Measurements from ENCODE around the gene RYR1.

RYR1 gene

GRCh38 chr19:38433268-38433733 is at the start of gene RYR1:
RYR1 (plus strand) TSS chr19:38433691; CDS start chr19:38433830, 139 bp downstream.
- DNase-seq (ENCODE audit: low read depth in 1 of 2, low spot score in 1 of 2): no peak

- DNase-seq (ENCODE audit: low read depth in 1 of 2, low spot score in 1 of 2): no peak
Observed at GRCh38 chr19:38383743-38384142, 49.7 kb upstream of the RYR1 start.

GRCh38 chr19:38384209-38385027 is 49.1 kb upstream of the RYR1 start:
- DNase-seq (ENCODE audit: low read depth in 1 of 2, low spot score in 1 of 2): no peak

- no peak for DNase-seq (ENCODE audit: low read depth in 1 of 2, low spot score in 1 of 2)
Observed at GRCh38 chr19:38385057-38385803, 48.3 kb upstream of the RYR1 start.

GRCh38 chr19:38385804-38386257 is 47.7 kb upstream of the RYR1 start:
- DNase-seq (ENCODE audit: low read depth in 1 of 2, low spot score in 1 of 2): no peak

- no peak for DNase-seq (ENCODE audit: low read depth in 1 of 2, low spot score in 1 of 2)
Observed at GRCh38 chr19:38386300-38386970, 47.1 kb upstream of the RYR1 start.

GRCh38 chr19:38386971-38387549 is 46.4 kb upstream of the RYR1 start:
- no peak for DNase-seq (ENCODE audit: low read depth in 1 of 2, low spot score in 1 of 2)

GRCh38 chr19:38387550-38388348 is 45.7 kb upstream of the RYR1 start, which contains the start of gene GGN:
GGN (minus strand) TSS chr19:38388034; CDS start chr19:38387261, 773 bp downstream.
- DNase-seq (ENCODE audit: low read depth in 1 of 2, low spot score in 1 of 2): peak; percentile 58 to 63

- DNase-seq (ENCODE audit: low read depth in 1 of 2, low spot score in 1 of 2): no peak
Observed at GRCh38 chr19:38388349-38389100, 45.0 kb upstream of the RYR1 start, which contains the start of gene SPRED3. SPRED3 (plus strand) TSS chr19:38388697; CDS start chr19:38390303, 1,606 bp downstream.

- no peak for DNase-seq (ENCODE audit: low read depth in 1 of 2, low spot score in 1 of 2)
Observed at GRCh38 chr19:38389101-38389925, 44.2 kb upstream of the RYR1 start.

- DNase-seq (ENCODE audit: low read depth in 1 of 2, low spot score in 1 of 2): no peak
Observed at GRCh38 chr19:38389957-38390924, 43.2 kb upstream of the RYR1 start.

GRCh38 chr19:38391911-38392464 is 41.5 kb upstream of the RYR1 start:
- no peak for DNase-seq (ENCODE audit: low read depth in 1 of 2, low spot score in 1 of 2)

GRCh38 chr19:38392707-38393308 is 40.7 kb upstream of the RYR1 start:
- no peak for DNase-seq (ENCODE audit: low read depth in 1 of 2, low spot score in 1 of 2)

GRCh38 chr19:38394488-38394887 is 39.0 kb upstream of the RYR1 start:
- peak; percentile 22 to 56 for DNase-seq (ENCODE audit: low read depth in 1 of 2, low spot score in 1 of 2)

GRCh38 chr19:38395381-38396114 is 37.9 kb upstream of the RYR1 start:
- DNase-seq (ENCODE audit: low read depth in 1 of 2, low spot score in 1 of 2): no peak

- DNase-seq (ENCODE audit: low read depth in 1 of 2, low spot score in 1 of 2): no peak
Observed at GRCh38 chr19:38399081-38399480, 34.4 kb upstream of the RYR1 start.
